Measurements from ENCODE around the gene ODC1.

GRCh38 chr2:10440736-10441135, 7.4 kb downstream of the ODC1 start:
- TF ChIP-seq, protein P1, sequence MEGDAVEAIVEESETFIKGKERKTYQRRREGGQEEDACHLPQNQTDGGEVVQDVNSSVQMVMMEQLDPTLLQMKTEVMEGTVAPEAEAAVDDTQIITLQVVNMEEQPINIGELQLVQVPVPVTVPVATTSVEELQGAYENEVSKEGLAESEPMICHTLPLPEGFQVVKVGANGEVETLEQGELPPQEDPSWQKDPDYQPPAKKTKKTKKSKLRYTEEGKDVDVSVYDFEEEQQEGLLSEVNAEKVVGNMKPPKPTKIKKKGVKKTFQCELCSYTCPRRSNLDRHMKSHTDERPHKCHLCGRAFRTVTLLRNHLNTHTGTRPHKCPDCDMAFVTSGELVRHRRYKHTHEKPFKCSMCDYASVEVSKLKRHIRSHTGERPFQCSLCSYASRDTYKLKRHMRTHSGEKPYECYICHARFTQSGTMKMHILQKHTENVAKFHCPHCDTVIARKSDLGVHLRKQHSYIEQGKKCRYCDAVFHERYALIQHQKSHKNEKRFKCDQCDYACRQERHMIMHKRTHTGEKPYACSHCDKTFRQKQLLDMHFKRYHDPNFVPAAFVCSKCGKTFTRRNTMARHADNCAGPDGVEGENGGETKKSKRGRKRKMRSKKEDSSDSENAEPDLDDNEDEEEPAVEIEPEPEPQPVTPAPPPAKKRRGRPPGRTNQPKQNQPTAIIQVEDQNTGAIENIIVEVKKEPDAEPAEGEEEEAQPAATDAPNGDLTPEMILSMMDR (optimal IDR thresholded peaks at IDR 0.05 in 1 of 3, IDR thresholded peaks at IDR 0.05 in 1 of 3, conservative IDR thresholded peaks at IDR 0.05 in 1 of 3; ENCODE audit: extremely low read depth in 1 of 3, insufficient read depth in 2 of 3, low read length in 3 of 3) = no peak
- TF ChIP-seq EZH2 (IDR thresholded peaks at IDR 0.05; ENCODE audit: low read length) = no peak
